Measurements from ENCODE around the gene RNF43. TPM values are rescaled to one million over a fixed set of nuclear protein-coding genes. Genes with fewer than 3 reads are reported as not detected.

Gene RNF43
- polyA plus RNA-seq, 1 donor: 29.9 TPM

DNA sequence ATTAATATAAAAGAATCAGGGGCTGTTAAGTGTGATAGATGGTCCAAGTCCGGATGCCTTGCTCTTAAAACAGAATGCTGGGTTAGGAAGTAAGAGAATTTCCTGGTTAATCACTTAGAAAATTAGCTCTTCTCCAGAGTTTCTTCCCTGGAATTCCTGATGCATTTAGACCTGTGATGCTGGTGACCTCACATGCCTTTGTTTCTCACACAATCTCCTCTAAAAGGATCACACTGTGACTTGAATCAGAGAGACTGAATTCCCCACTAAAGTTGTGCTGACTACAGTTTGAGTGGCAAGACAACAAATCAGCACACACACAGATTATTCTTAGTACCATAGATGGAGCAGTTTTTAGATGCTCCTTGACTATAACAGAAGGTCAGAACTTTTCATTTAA lies 4.4 kb upstream of the RNF43 start:
- Histone ChIP-seq H3K27me3 (ENCODE audit: control insufficient read depth, insufficient read depth, low read length) (no peaks in the 10 kb centered on the region), H3K27ac (ENCODE audit: low read length) (no peak overlapping the region), H3K9me3 (ENCODE audit: control insufficient read depth, low read depth, low read length) (no peaks in the 10 kb centered on the region), H3K36me3 (ENCODE audit: control insufficient read depth, insufficient read depth, low read length) (no peaks in the 10 kb centered on the region), H3K4me1 (ENCODE audit: control insufficient read depth, insufficient read depth, low read length) (peaks cover 4% of the 10 kb centered on the region), H3K4me3 (ENCODE audit: low read length) (no peak overlapping the region)
- WGBS (ENCODE audit: insufficient coverage, low lambda C conversion rate): no CpG with 5 or more reads among the region's 1 CpG
- DNase-seq: no peak

DNA sequence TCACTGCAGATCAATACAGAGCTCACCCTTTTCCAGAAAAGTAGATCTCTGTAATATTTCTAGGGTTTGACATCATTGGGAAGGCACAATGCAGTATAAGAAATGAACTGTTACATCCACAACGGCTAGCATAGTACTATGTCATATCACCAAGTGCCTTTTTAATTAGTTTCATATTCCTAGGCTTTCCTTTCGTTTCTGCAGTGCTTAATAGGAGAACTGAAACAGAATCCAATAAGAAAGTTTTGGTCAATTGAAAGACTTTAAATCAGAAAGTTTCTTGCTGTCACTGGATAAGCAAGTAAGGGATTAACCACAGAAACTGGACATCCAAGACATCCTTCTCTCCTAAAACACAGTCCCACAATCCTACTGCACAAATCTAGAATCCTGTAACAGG lies 3.5 kb upstream of the RNF43 start:
- 86% methylated on average over 2 of the region's 2 CpGs for WGBS (ENCODE audit: insufficient coverage, low lambda C conversion rate)
- H3K4me3 ChIP-seq (ENCODE audit: low read length): no peak overlapping the region

DNA sequence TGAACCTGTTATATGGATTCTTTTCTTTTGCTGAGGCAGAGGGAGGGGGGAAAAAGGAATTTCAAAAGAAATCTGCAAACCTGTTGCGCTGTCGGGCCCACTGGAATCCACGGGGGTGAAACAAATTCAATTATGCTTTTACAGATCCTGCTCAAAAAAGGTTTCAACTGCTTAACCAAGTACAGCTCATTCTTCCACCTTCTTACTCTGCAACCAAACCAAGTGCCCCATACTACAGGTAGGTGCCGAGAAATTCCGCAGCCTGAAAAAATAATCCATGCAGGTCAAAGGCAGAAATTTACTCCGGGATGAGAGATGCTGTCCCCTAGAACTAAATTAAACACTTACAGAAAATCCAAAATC lies 416 bp downstream of the RNF43 start:
- no CpG with 5 or more reads among the region's 6 CpGs for WGBS (ENCODE audit: insufficient coverage, low lambda C conversion rate)
- Histone ChIP-seq H3K36me3 (ENCODE audit: control insufficient read depth, insufficient read depth, low read length) (no peaks in the 10 kb centered on the region), H3K27ac (ENCODE audit: low read length) (peak overlapping the region; percentile 79), H3K4me1 (ENCODE audit: control insufficient read depth, insufficient read depth, low read length) (peaks cover 8% of the 10 kb centered on the region), H3K27me3 (ENCODE audit: control insufficient read depth, insufficient read depth, low read length) (no peaks in the 10 kb centered on the region), H3K9me3 (ENCODE audit: control insufficient read depth, low read depth, low read length) (no peaks in the 10 kb centered on the region), H3K4me3 (ENCODE audit: low read length) (peak overlapping the region; percentile 52)
- peak in 1 of 2 donors; percentile 35 for DNase-seq

More for the DNA sequence above, 3.5 kb upstream of the RNF43 start:
- Histone ChIP-seq H3K4me1 (ENCODE audit: control insufficient read depth, insufficient read depth, low read length) (peaks cover 4% of the 10 kb centered on the region), H3K36me3 (ENCODE audit: control insufficient read depth, insufficient read depth, low read length) (no peaks in the 10 kb centered on the region), H3K27me3 (ENCODE audit: control insufficient read depth, insufficient read depth, low read length) (no peaks in the 10 kb centered on the region), H3K9me3 (ENCODE audit: control insufficient read depth, low read depth, low read length) (no peaks in the 10 kb centered on the region), H3K27ac (ENCODE audit: low read length) (no peak overlapping the region)
- DNase-seq: no peak

DNA sequence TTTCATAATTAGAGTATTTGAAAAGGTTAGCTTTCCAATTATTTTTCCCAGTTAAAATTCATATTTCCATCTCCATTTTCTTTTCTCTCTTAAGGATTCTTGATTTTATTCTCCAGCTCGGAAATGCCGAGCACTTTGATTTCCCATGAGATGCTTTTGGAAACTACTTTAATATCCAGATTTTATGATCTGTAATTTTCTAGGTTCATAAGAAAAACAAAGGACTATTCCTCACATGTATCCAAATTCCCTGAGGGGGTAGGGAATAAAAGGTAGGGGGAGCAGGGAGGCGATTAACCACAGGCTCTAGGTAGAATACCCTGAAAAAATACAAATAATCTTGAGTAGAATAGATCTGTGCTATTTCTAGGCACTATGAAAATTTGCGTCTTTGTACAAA lies 938 bp downstream of the RNF43 start:
- peak overlapping the region; percentile 52 for H3K4me3 ChIP-seq (ENCODE audit: low read length)
- H3K4me1 ChIP-seq (ENCODE audit: control insufficient read depth, insufficient read depth, low read length): peaks cover 9% of the 10 kb centered on the region
- DNase-seq: no peak
- H3K27ac ChIP-seq (ENCODE audit: low read length): peak overlapping the region; percentile 79
- no peaks in the 10 kb centered on the region for H3K9me3 ChIP-seq (ENCODE audit: control insufficient read depth, low read depth, low read length)
- no peaks in the 10 kb centered on the region for H3K27me3 ChIP-seq (ENCODE audit: control insufficient read depth, insufficient read depth, low read length)
- WGBS (ENCODE audit: insufficient coverage, low lambda C conversion rate): no CpG with 5 or more reads among the region's 4 CpGs
- H3K36me3 ChIP-seq (ENCODE audit: control insufficient read depth, insufficient read depth, low read length): no peaks in the 10 kb centered on the region

DNA sequence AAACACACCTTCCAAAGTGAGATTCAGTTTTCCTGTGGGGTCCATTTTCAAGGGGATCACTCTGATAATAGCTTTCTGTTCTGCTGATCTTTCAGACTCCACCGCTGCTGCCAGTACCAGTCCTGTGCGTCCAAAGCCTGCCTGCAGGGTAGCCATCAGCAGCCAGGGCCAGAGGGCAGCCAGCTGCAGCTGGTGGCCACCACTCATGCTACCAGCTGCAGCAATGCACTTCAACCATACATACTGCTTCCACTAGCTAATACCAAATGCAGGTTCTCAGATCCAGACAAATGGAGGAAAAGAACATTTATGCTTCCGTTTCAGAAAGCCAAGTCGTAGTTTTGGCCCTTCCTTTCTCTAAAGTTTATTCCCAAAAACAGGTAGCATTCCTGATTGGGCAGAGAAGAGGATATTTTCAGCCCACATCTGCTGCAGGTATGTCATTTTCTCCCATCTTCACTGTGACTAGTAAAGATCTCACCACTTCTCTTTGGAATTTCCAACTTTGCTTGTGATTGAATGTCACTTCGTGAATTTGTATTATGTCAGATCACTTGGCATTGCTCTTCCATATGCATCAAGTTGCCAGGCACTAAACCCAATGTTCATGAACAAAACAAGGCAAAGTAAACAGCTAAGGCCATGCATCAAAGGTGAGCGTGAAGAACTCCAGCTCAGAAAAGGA lies 1.8 kb downstream of the RNF43 start:
- DNase-seq: peak in 1 of 2 donors; percentile 65
- Histone ChIP-seq H3K4me3 (ENCODE audit: low read length) (peak overlapping the region; percentile 52), H3K9me3 (ENCODE audit: control insufficient read depth, low read depth, low read length) (no peaks in the 10 kb centered on the region), H3K36me3 (ENCODE audit: control insufficient read depth, insufficient read depth, low read length) (no peaks in the 10 kb centered on the region), H3K27me3 (ENCODE audit: control insufficient read depth, insufficient read depth, low read length) (no peaks in the 10 kb centered on the region), H3K27ac (ENCODE audit: low read length) (peak overlapping the region; percentile 79), H3K4me1 (ENCODE audit: control insufficient read depth, insufficient read depth, low read length) (peaks cover 13% of the 10 kb centered on the region)
- no CpG with 5 or more reads among the region's 6 CpGs for WGBS (ENCODE audit: insufficient coverage, low lambda C conversion rate)

DNA sequence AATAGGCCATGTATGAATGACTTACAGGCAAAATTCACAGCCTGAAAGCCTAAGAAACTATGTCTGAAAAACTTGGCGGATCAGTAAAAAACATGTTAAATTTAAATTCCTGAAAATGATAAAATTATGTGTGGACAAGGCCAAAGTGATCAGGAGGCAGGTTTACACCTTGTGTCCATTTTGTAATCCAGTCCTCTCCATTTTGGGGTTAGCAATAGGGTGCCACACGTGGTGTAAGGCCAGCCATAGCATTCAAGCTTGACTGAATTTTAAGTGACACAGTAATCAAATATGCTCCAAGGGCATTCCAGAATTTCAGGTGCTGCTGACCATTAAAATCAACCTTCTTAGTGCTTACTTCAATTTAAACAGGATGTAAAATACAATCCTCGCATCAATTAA lies 2.7 kb downstream of the RNF43 start:
- Histone ChIP-seq H3K27ac (ENCODE audit: low read length) (peak overlapping the region; percentile 79), H3K9me3 (ENCODE audit: control insufficient read depth, low read depth, low read length) (no peaks in the 10 kb centered on the region), H3K27me3 (ENCODE audit: control insufficient read depth, insufficient read depth, low read length) (no peaks in the 10 kb centered on the region), H3K36me3 (ENCODE audit: control insufficient read depth, insufficient read depth, low read length) (peaks cover under 1% of the 10 kb centered on the region), H3K4me3 (ENCODE audit: low read length) (peak overlapping the region; percentile 52), H3K4me1 (ENCODE audit: control insufficient read depth, insufficient read depth, low read length) (peaks cover 14% of the 10 kb centered on the region)
- 75% methylated on average over 2 of the region's 3 CpGs for WGBS (ENCODE audit: insufficient coverage, low lambda C conversion rate)
- peak in 1 of 2 donors; percentile 67 for DNase-seq

DNA sequence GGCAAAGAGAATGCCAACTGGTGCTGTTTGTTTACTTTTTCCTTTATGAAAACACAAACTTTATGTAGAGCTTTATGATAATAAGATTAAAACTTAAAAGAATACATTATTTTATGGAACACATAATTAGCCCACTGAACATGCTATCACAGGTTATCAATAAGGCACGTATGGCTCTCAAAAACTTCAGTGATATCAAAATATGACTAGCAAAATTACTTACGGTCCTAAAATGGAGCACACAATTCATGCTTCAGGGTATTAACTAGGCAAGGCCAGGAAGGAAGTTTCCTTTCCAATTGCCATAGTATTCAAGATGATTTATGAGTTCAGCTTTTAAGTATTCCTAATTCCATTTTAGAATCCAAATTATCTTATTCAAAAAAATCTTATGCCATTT lies 3.6 kb downstream of the RNF43 start:
- peaks cover 3% of the 10 kb centered on the region for H3K36me3 ChIP-seq (ENCODE audit: control insufficient read depth, insufficient read depth, low read length)
- H3K4me1 ChIP-seq (ENCODE audit: control insufficient read depth, insufficient read depth, low read length): peaks cover 18% of the 10 kb centered on the region
- no peaks in the 10 kb centered on the region for H3K9me3 ChIP-seq (ENCODE audit: control insufficient read depth, low read depth, low read length)
- DNase-seq: peak in 1 of 2 donors; percentile 26
- no peaks in the 10 kb centered on the region for H3K27me3 ChIP-seq (ENCODE audit: control insufficient read depth, insufficient read depth, low read length)
- H3K27ac ChIP-seq (ENCODE audit: low read length): peak overlapping the region; percentile 79
- H3K4me3 ChIP-seq (ENCODE audit: low read length): peak overlapping the region; percentile 52
- WGBS (ENCODE audit: insufficient coverage, low lambda C conversion rate): no CpG with 5 or more reads among the region's 2 CpGs

DNA sequence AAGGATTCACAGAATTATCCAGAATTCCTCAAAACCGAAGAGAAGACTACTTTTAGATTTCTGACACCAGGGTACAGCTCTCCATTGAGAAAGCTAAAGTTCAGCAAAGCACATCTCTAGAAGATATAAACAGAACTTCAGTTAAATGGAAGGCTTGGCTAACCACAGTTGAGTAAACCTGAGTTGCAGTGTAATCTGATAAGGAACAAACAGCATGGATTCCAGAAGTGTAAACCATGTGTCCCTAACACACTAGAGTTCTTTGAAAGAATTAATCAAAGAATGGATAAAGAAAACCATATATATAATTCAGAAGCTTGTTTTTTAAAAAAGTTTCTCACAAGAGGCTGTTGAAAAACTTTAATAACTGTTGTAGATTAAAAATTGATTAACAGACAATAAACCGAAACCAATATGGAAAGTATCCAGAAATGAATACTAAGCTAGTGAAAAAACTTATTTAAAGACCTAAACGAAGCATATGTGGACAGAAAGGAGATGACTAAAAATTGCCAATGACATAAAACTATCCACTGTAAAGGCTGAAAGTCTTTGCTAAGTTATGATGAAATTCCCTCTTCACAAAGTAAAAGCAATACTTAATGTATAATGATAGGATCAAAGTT lies 4.3 kb downstream of the RNF43 start:
- H3K9me3 ChIP-seq (ENCODE audit: control insufficient read depth, low read depth, low read length): no peaks in the 10 kb centered on the region
- no peaks in the 10 kb centered on the region for H3K27me3 ChIP-seq (ENCODE audit: control insufficient read depth, insufficient read depth, low read length)
- peak overlapping the region; percentile 79 for H3K27ac ChIP-seq (ENCODE audit: low read length)
- H3K4me1 ChIP-seq (ENCODE audit: control insufficient read depth, insufficient read depth, low read length): peaks cover 16% of the 10 kb centered on the region
- 37% methylated on average over 2 of the region's 3 CpGs for WGBS (ENCODE audit: insufficient coverage, low lambda C conversion rate)
- H3K36me3 ChIP-seq (ENCODE audit: control insufficient read depth, insufficient read depth, low read length): peaks cover 3% of the 10 kb centered on the region
- DNase-seq: peak in 1 of 2 donors; percentile 56
- H3K4me3 ChIP-seq (ENCODE audit: low read length): peak overlapping the region; percentile 52

DNA sequence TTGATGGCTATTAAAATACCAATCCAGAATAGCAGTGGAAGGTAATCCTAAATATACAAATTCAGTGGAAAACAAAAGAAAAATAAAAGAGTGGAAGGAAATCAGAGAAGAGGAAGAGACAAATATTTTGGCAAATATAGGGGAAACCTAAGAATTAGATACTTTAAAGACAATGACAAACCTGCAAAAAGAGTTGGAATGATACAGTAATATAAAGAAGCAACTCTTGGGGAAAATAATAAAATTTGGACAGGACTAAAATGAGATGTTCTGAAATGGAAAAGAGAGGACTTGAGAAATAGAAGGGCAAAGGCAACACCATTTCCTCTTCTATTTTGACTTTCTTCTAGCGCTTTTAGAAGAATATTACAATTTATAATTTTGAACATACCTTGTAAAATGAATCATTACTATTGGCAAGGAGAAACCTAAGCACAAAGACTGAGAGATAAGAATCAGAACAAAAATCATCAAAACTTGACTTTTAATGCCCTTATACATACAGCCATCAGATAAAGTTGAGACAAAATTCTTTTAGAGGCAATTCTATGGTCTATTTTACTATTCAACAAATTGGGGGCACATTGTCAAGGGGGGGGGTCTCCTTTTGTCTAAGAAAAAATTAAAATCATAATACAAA lies 5.2 kb downstream of the RNF43 start:
- DNase-seq: no peak
- peak overlapping the region; percentile 79 for H3K27ac ChIP-seq (ENCODE audit: low read length)
- H3K27me3 ChIP-seq (ENCODE audit: control insufficient read depth, insufficient read depth, low read length): no peaks in the 10 kb centered on the region
- H3K9me3 ChIP-seq (ENCODE audit: control insufficient read depth, low read depth, low read length): no peaks in the 10 kb centered on the region
- H3K4me1 ChIP-seq (ENCODE audit: control insufficient read depth, insufficient read depth, low read length): peaks cover 17% of the 10 kb centered on the region
- 86% methylated on average over 1 of the region's 1 CpG for WGBS (ENCODE audit: insufficient coverage, low lambda C conversion rate)
- H3K36me3 ChIP-seq (ENCODE audit: control insufficient read depth, insufficient read depth, low read length): peaks cover 3% of the 10 kb centered on the region
- H3K4me3 ChIP-seq (ENCODE audit: low read length): peak overlapping the region; percentile 52

DNA sequence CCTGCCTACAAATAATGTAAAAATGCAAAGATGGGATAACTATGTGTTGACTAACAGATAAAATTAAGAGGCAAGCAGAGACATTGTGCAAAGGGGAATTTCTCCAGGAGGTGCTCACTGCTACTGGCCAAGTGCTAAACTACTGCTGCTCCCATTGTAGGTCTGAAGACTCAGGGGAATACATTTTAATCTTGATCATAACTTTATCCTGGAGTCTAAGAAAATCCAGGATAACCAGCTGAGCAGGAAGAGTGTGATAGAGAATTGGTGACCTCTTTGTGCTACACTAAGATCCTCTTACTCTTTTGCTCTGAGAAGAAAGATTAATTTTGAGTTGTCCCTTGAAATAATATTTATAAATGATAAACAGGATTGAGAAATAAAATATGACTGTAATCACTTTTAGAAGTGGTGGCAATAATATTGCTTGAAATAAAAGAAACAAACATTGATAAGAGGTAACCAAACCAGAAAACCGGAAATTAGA lies 5.9 kb downstream of the RNF43 start:
- Histone ChIP-seq H3K27me3 (ENCODE audit: control insufficient read depth, insufficient read depth, low read length) (no peaks in the 10 kb centered on the region), H3K36me3 (ENCODE audit: control insufficient read depth, insufficient read depth, low read length) (peaks cover 3% of the 10 kb centered on the region), H3K4me3 (ENCODE audit: low read length) (peak overlapping the region; percentile 52), H3K27ac (ENCODE audit: low read length) (no peak overlapping the region), H3K4me1 (ENCODE audit: control insufficient read depth, insufficient read depth, low read length) (peaks cover 17% of the 10 kb centered on the region), H3K9me3 (ENCODE audit: control insufficient read depth, low read depth, low read length) (no peaks in the 10 kb centered on the region)
- DNase-seq: peak in 1 of 2 donors; percentile 13
- 33% methylated on average over 1 of the region's 1 CpG for WGBS (ENCODE audit: insufficient coverage, low lambda C conversion rate)
